Fibroblast of lung (primary cell): ENCODE results near the gene EIF1AD. TPM values are rescaled to one million over a fixed set of nuclear protein-coding genes. Genes with fewer than 3 reads are reported as not detected.

Experiments
- DNase-seq, 2 donors: peaks; one replicate each; pipeline versions ENCODE4 v3.0.0 to v3.0.0-alpha.2; 2010; ENCODE audit warnings: low read depth in 2 of 2
- H2AFZ ChIP-seq: 2 replicates; pipeline ENCODE4 v1.5.1; 2012; ENCODE audit warnings: low read length, control low read depth, inconsistent platforms
- H3K27ac ChIP-seq: 2 replicates; pipeline ENCODE4 v1.5.1; 2011; ENCODE audit warnings: low read length, control low read depth; ENCODE audit not compliant: insufficient read depth
- H3K27me3 ChIP-seq: 2 replicates; pipeline ENCODE4 v1.5.1; 2011; ENCODE audit warnings: mild to moderate bottlenecking, low read length; ENCODE audit not compliant: control insufficient read depth, insufficient read depth
- H3K36me3 ChIP-seq: 2 replicates; pipeline ENCODE4 v1.5.1; 2011; ENCODE audit warnings: low read length; ENCODE audit not compliant: control insufficient read depth, insufficient read depth
- H3K4me1 ChIP-seq: 2 replicates; pipeline ENCODE4 v1.5.1; 2011; ENCODE audit warnings: low read length; ENCODE audit not compliant: control insufficient read depth, insufficient read depth; ENCODE audit errors: extremely low read depth
- H3K4me2 ChIP-seq: 2 replicates; pipeline ENCODE4 v1.5.1; 2011; ENCODE audit warnings: low read length, control low read depth; ENCODE audit not compliant: insufficient read depth; ENCODE audit errors: extremely low read depth
- H3K4me3 ChIP-seq, 4 experiments: fragments of 200-600 bp in 1 of 4; sonication (generic) in 1 of 4; replicated peaks in 1 of 4; 2 replicates each; pipeline ENCODE4 v1.5.1; 2011 to 2016; ENCODE audit warnings: low read length in 4 of 4, low read depth in 3 of 4, mild to moderate bottlenecking in 3 of 4, control low read depth in 2 of 4, inconsistent platforms in 1 of 4, mixed read lengths in 1 of 4; ENCODE audit not compliant: insufficient read depth in 1 of 4; ENCODE audit errors: control extremely low read depth in 1 of 4
- H3K79me2 ChIP-seq: 2 replicates; pipeline ENCODE4 v1.5.1; 2012; ENCODE audit warnings: mild to moderate bottlenecking, low read length, inconsistent platforms; ENCODE audit not compliant: control insufficient read depth, insufficient read depth
- H3K9ac ChIP-seq: 2 replicates; pipeline ENCODE4 v1.5.1; 2011; ENCODE audit warnings: mild to moderate bottlenecking, low read length, control low read depth; ENCODE audit not compliant: insufficient read depth
- H3K9me3 ChIP-seq: 2 replicates; pipeline ENCODE4 v1.5.1; 2012; ENCODE audit warnings: low read depth, low read length; ENCODE audit not compliant: control insufficient read depth, insufficient read depth
- H4K20me1 ChIP-seq: 2 replicates; pipeline ENCODE4 v1.5.1; 2011; ENCODE audit warnings: low read length; ENCODE audit not compliant: control insufficient read depth, insufficient read depth; ENCODE audit errors: extremely low read depth
- CTCF ChIP-seq, 2 donors: IDR thresholded peaks in 1 of 2; conservative IDR thresholded peaks in 1 of 2; 1 replicate in 1 of 2; 2 replicates in 1 of 2; pipeline ENCODE4 v1.5.1; 2011 to 2012; ENCODE audit warnings: low read length in 2 of 2, control low read depth in 1 of 2, inconsistent platforms in 1 of 2, low read depth in 1 of 2, mild to moderate bottlenecking in 1 of 2
- EZH2 ChIP-seq: IDR thresholded peaks from 2 replicates; pipeline ENCODE4 v1.5.1; 2012; ENCODE audit warnings: low read length, control low read depth, mild to moderate bottlenecking; ENCODE audit errors: missing control alignments
- polyA plus RNA-seq, 2 donors: library from polyadenylated mRNA; depleted of rRNA in 1 of 2; stranded (reverse) in 1 of 2; unstranded in 1 of 2; fragments of >200 nt; gene quantifications; 2 replicates each; pipeline ENCODE4 v1.2.1, GENCODE V29; 2011 to 2012; ENCODE audit warnings: missing spikeins in 1 of 2
- total RNA-seq: library from RNA; depleted of rRNA; stranded (reverse); fragments of >200 nt; gene quantifications from 2 replicates; pipeline ENCODE4 v1.2.1, GENCODE V29; 2014

Gene EIF1AD
- total and polyA plus RNA-seq, 2 donors (not counting 1 experiment from before 2014, with no cell fraction given): 23.5 to 26.2 TPM

- Histone ChIP-seq H3K27ac (no peak overlapping the region), H3K4me3 (no peak overlapping the region), H3K9ac (no peak overlapping the region), H3K79me2 (peaks cover 5% of the 10 kb centered on the region), H2AFZ (no peak overlapping the region), H3K4me2 (no peak overlapping the region), H3K4me1 (no peaks in the 10 kb centered on the region), H4K20me1 (no peaks in the 10 kb centered on the region), H3K9me3 (no peaks in the 10 kb centered on the region), H3K36me3 (peaks cover 8% of the 10 kb centered on the region), H3K27me3 (peaks cover 7% of the 10 kb centered on the region)
- DNase-seq: no peak
- TF ChIP-seq EZH2: no peak
- TF ChIP-seq CTCF (conservative IDR thresholded peaks at IDR 0.05 in 1 of 2, IDR thresholded peaks at IDR 0.05 in 1 of 2; ENCODE audit: low read depth in 1 of 2, low read length in 2 of 2): no peak
These were observed 6.6 kb upstream of the EIF1AD start for GRCh38 chr11:66008468-66009101.

DNA sequence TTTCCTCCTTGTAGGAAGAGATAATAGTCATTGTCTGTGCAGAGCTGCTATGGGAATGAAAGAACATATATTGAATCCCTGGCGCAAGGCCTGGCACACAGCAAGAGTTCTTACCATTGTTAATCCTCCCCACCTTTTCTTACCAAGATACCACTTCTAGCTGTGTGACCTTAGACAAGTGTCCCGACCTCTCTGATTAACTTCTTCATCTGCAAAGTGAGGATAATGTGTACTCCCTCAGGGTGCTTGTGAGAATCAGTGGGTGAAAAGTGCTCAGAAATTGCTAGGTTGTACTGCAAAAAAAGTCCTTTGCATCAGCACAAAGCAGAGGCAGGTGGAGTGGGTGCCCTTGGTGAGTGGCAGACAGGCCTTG is 6.1 kb upstream of the EIF1AD start:
- no peak overlapping the region for H3K4me3 ChIP-seq
- no peaks in the 10 kb centered on the region for H4K20me1 ChIP-seq
- H3K9me3 ChIP-seq: no peaks in the 10 kb centered on the region
- peaks cover 8% of the 10 kb centered on the region for H3K36me3 ChIP-seq
- no peak overlapping the region for H3K9ac ChIP-seq
- peaks cover 7% of the 10 kb centered on the region for H3K27me3 ChIP-seq
- H3K4me1 ChIP-seq: peaks cover 1% of the 10 kb centered on the region
- TF ChIP-seq EZH2: no peak
- TF ChIP-seq CTCF (conservative IDR thresholded peaks at IDR 0.05 in 1 of 2, IDR thresholded peaks at IDR 0.05 in 1 of 2; ENCODE audit: low read depth in 1 of 2, low read length in 2 of 2): no peak
- H2AFZ ChIP-seq: no peak overlapping the region
- no peak overlapping the region for H3K27ac ChIP-seq
- no peak overlapping the region for H3K4me2 ChIP-seq
- DNase-seq: no peak
- H3K79me2 ChIP-seq: peaks cover 10% of the 10 kb centered on the region

DNA sequence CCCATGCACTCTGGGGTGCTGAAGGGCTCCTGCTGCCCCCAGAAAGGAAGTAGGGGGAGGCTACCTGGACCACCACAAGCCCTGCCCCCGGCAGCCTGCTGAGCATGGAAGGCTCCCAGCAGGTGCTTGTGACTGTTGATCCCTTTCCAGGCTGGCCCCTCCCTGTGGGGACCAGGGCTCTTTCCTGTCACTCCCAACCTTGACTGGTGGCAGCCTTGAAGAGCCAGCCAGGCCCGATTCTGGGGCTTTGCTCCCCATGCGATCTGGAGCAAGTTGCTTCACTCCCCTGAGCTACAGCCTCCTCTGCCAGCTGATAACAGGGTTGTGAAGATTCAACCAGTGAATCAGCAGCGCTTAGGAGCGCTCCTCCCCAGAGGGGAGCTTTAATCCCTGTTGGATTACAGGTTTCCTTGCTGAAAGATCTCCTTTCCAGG is 5.3 kb upstream of the EIF1AD start:
- Histone ChIP-seq H2AFZ (no peak overlapping the region), H3K27ac (no peak overlapping the region), H3K4me2 (no peak overlapping the region), H3K4me1 (peaks cover 2% of the 10 kb centered on the region), H3K27me3 (peaks cover 5% of the 10 kb centered on the region), H3K9me3 (no peaks in the 10 kb centered on the region), H3K79me2 (peaks cover 15% of the 10 kb centered on the region), H4K20me1 (no peaks in the 10 kb centered on the region), H3K4me3 (no peak overlapping the region), H3K36me3 (peaks cover 8% of the 10 kb centered on the region), H3K9ac (no peak overlapping the region)
- DNase-seq: no peak
- no peak for TF ChIP-seq CTCF (conservative IDR thresholded peaks at IDR 0.05 in 1 of 2, IDR thresholded peaks at IDR 0.05 in 1 of 2; ENCODE audit: low read depth in 1 of 2, low read length in 2 of 2)
- no peak for TF ChIP-seq EZH2
